Cerebellar cortex (tissue), 1 donor: ENCODE measurements around the gene OR6S1.

Experiments
- DNase-seq: peaks from one replicate; pipeline ENCODE4 v3.0.0-alpha.2; 2015; ENCODE audit warnings: low spot score

The OR6S1 gene, protein sequence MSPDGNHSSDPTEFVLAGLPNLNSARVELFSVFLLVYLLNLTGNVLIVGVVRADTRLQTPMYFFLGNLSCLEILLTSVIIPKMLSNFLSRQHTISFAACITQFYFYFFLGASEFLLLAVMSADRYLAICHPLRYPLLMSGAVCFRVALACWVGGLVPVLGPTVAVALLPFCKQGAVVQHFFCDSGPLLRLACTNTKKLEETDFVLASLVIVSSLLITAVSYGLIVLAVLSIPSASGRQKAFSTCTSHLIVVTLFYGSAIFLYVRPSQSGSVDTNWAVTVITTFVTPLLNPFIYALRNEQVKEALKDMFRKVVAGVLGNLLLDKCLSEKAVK

DNA sequence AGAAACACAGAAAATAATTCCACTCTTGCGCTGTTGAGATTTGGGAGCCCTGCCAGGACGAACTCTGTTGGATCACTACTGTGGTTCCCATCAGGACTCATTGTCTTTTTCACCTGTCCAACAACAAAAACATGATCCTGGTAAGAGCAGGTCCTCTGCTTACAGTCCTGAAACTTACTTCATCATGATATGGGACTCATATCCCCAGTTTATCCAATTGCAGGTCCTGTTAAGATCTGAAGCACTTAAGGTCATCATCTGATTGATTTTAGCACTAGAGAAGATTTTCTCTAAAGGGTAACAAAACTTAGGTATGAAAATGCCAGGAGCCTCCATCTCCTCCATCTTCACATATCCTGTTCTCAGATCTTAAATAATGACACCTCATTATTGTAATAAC is at the start of gene OR6S1:
Gene OR6S1, minus strand, starts transcription at position 101 of the 400 bp plus-strand sequence. Its CDS starts 0 bp downstream, at position 101.
- DNase-seq: no peak

DNA sequence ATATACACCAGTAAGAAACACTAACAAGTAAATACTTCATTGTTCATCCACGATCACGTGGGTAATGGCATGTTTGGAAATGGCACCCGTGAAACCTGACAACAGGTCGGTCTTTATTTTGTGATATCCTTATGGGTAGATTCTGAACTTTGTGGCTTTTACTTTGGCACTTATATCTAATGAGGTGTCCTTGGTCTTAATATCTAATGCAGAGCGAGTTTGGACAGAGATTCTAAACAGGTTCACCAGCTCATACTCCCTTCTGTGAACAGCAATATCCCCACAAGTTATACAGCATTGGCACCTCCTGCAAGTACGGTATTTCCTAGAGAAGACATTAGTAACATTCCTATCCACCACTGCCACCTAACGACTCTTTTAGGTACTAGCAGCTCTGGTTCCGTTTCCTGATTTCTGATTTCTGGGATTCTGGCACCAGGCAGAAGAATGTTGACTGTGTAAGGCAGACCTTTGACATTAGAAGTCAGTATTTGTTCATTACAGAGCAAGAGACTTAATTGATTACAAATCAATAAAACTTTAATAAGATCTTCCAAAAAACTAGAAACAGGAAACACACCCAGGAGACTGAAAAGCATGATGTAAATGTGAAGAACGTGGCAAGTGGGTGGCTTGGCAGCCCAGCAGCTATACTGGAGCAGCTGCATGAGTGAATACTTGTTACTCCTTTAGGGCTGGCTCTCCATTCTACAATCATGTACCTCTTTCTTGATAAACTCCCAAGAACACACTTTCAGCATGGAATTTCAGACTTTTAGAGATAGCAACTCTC is 49.6 kb upstream of the OR6S1 start:
- peak; percentile 89 for DNase-seq

DNA sequence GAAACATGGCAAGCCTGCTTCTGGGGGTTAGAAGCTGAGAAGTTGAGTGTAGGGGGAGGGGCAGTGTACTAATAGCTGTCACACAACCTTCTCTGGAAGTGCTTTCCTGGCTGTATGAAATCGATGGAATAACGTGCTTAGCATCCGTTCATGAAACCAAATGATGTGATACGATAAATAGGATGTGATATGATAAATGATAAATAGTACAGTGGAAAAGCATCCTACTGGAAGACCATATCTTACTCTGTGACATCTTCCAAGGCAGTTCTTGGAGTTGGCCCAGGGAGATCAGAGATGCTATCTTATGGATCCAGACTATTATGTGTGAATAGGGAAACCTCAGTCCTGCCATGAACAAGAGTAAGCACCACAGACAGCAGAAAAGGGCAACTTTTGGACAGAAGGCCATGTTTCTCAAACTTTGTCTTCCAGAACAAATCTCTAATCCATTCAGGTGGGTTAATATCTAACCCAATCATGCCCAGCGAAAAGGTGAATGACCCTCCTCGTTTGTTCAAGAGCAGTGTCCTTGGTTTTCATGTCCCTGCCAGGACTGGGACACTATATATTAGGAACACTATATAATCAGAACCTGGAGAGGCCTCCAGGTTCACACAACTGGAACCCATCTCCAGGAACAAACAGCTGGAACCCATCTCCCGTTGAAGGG is 46.8 kb upstream of the OR6S1 start, which contains the start of gene ANG:
Gene ANG, plus strand, starts transcription at position 598 of the 673 bp plus-strand sequence. CDS start 4,801 bp downstream, outside the sequence.
- DNase-seq: no peak

- DNase-seq: no peak
Measured at GRCh38 chr14:20687362-20688166, 46.1 kb upstream of the OR6S1 start.

DNA sequence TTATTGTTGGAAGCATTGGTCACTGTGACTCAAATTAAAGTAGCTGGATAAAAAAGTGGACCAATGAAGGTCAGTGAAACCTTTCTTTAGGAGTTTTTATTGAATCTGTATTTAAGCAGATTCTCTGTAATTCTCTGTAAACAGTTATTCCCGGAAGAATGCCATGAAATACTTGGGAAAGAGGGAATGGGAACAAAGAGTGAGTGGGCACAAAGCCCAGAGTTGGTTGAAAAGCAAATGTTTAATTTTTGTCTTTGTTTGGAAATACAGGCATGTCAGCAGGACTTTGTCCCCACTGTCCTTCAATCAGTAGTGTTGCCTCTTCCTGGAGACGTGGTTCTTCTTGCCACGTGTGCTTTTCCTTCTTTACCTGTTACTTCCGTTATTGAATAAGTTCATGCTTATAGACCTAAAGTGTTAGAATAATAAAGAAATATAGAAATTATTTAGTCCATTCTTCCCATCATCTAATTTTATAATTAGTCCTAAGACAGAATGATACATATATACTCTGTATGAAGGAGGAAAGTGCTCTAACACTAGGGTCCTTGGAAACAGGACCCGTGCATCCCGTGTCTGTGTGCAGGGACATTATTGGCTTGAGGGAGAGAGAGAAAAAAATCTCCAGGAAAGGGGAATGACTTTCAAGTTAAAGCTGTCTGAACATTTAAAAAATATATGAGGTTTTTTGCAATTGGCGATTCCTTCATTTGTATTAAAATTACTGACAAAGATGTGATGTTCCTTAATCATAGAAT is 45.1 kb upstream of the OR6S1 start:
- DNase-seq: no peak

- DNase-seq: no peak
Measured at GRCh38 chr14:20684662-20685456, 43.4 kb upstream of the OR6S1 start.

- DNase-seq: peak; percentile 86
Measured at GRCh38 chr14:20683891-20684661, 42.6 kb upstream of the OR6S1 start, which contains the start of gene RNASE4. TSS of gene RNASE4 (plus strand) at chr14:20684560. CDS start at chr14:20699372, 14,812 bp downstream.

DNA sequence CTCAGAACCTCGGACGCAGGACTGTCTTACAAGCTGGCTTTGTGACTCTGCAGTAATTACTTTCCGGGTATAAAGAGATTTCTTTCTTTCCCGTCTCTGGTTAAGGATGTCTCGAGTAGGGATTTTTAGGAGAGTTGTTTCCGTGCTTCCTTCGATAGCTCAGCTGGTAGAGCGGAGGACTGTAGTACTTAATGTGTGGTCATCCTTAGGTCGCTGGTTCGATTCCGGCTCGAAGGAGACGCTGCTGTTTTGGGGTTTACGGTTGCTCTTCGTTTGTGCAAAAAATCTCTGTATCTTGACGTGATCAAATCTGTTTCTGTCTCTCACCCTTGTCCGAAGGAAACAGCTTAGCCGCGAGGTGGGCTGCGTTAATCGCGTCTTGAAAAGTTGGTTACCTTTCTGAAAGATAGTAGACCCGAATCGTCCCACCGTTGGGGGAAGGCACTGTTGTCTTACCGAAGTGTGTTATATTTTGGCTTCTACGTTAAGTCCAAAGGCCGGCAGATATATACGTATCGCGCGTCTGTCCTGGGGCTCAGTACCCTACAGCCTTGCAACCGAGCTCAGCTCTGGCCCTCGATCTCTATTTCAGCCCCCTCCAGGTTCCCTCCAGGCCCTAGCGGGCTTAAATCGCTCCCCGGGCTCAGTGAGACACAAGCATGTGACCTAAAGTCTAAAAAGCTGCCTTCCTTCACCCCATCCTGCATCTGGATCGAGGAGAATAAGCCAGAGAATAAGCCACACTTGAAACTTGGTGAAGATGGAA is 41.8 kb upstream of the OR6S1 start:
- peak; percentile 94 for DNase-seq

GRCh38 chr14:20682435-20683124 is 41.1 kb upstream of the OR6S1 start:
- DNase-seq: peak; percentile 97

GRCh38 chr14:20682127-20682434 is 40.6 kb upstream of the OR6S1 start:
- no peak for DNase-seq

- DNase-seq: peak; percentile 95
Measured at GRCh38 chr14:20681348-20682126, 40.0 kb upstream of the OR6S1 start.

DNA sequence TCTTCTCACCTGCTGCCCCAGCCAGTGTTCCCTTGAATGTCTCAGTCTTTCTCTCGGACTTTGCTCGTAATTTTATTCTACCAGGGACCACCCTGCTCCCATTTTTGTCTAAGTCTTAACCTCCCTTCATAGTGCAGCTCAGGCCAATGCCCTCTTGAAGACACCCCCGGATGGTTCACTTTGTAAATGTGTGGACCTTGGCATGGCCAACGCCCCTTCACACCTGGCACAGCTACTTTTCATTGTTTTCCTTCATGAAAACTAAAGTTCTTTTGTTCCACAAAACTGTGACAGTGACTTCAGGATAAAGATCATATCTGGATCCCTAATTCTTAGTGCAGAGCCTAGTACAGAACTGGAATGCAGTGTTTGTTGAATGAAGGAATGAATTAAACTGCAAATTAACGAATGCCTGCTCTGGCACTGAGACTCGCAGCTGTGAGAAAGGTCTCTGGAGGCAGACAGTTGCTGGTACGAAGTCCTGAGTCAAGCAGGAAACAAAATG is 39.4 kb upstream of the OR6S1 start:
- no peak for DNase-seq

DNA sequence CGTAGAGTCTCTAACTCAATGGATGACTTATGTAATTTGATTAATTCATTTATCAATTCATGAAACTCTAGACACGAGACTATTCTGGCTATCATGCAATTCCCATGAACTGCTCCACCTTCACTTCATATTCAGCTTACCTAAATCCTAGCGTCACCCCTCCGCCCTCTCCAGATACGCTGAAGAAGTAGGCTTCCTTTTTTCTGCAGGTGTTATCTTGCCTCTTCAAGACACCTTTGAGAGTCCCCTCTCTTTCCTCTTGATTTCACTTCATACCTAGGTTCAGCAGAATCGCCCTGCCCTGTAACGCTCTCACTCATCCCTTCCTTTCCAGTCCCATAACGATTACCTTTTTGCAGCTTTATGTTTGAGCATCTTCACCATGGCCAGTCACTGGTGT is 38.9 kb upstream of the OR6S1 start:
- DNase-seq: peak; percentile 29

GRCh38 chr14:20679907-20680306 is 38.4 kb upstream of the OR6S1 start:
- peak; percentile 79 for DNase-seq

DNA sequence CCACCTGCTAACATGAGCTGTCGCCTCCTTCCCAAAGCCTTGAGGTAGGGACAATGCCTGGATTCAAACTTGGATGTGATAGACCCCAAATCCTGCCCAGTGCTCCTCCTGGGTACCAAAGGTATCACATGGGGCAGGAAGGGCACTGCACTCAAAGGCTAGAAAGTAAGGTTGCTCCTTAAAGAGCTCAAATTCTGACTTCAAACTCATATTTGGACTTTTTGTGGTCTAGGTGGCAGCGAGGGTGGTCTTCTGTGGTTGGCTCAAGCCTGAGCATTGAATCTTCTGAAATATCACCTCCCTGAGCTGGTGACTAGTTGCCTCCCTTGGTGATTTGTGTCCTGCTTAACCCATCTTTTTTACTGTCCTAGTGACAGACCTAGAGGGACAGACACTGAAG is 34.6 kb upstream of the OR6S1 start:
- no peak for DNase-seq

- DNase-seq: no peak
Measured at GRCh38 chr14:20675669-20676068, 34.2 kb upstream of the OR6S1 start.
